Tibial nerve (tissue), 4 donors: ENCODE results near the gene BANP.
"Not testable (repeated sequence)": the region's sequence is repeated elsewhere in the genome, so short reads cannot be mapped to it uniquely, and the experiment has no call there.

Source experiments
- CTCF ChIP-seq, 5 experiments: fragments of 200-600 bp in 3 of 5; fragments of 450-650 bp in 2 of 5; sonication (generic) in 3 of 5; IDR thresholded peaks; one replicate each; pipeline ENCODE4 v1.5.1; 2016 to 2019; ENCODE audit warnings: antibody characterized with exemption in 5 of 5, mild to moderate bottlenecking in 3 of 5, moderate library complexity in 2 of 5
- EP300 ChIP-seq, 2 donors: sonication (generic); formaldehyde crosslinking; IDR thresholded peaks; one replicate each; pipeline ENCODE4 v1.6.1; 2017; ENCODE audit warnings: antibody characterized with exemption in 2 of 2, mild to moderate bottlenecking in 1 of 2
- POLR2A ChIP-seq, 2 donors: fragments of 450-650 bp; IDR thresholded peaks; one replicate each; pipeline ENCODE4 v1.6.1; 2017; ENCODE audit warnings: antibody characterized with exemption in 2 of 2, mild to moderate bottlenecking in 2 of 2, moderate library complexity in 2 of 2

GRCh38 chr16:87984180-87984579 is 32.9 kb downstream of the BANP start:
- TF ChIP-seq CTCF, POLR2A, EP300 (IDR thresholded peaks at IDR 0.05): not testable (repeated sequence)
